Fibroblast of mammary gland (primary cell): Measurements from ENCODE around the gene DAB2IP.
"Not testable (repeated sequence)": the region's sequence is repeated elsewhere in the genome, so short reads cannot be mapped to it uniquely, and the experiment has no call there.

ENCODE experiments used
- DNase-seq: peaks from one replicate; pipeline ENCODE4 v3.0.0-alpha.2; 2010; ENCODE audit warnings: low read depth
- H3K4me3 ChIP-seq: 2 replicates; pipeline ENCODE4 v1.5.1; 2011; ENCODE audit warnings: low read depth, mild to moderate bottlenecking, low read length, moderate library complexity; ENCODE audit not compliant: control insufficient read depth
- TF ChIP-seq, protein P1 (sequence below): conservative IDR thresholded peaks from 2 replicates; pipeline ENCODE4 v1.5.1; 2011; ENCODE audit warnings: low read depth, low read length, inconsistent platforms; ENCODE audit not compliant: control insufficient read depth, insufficient read depth

Gene DAB2IP

DNA sequence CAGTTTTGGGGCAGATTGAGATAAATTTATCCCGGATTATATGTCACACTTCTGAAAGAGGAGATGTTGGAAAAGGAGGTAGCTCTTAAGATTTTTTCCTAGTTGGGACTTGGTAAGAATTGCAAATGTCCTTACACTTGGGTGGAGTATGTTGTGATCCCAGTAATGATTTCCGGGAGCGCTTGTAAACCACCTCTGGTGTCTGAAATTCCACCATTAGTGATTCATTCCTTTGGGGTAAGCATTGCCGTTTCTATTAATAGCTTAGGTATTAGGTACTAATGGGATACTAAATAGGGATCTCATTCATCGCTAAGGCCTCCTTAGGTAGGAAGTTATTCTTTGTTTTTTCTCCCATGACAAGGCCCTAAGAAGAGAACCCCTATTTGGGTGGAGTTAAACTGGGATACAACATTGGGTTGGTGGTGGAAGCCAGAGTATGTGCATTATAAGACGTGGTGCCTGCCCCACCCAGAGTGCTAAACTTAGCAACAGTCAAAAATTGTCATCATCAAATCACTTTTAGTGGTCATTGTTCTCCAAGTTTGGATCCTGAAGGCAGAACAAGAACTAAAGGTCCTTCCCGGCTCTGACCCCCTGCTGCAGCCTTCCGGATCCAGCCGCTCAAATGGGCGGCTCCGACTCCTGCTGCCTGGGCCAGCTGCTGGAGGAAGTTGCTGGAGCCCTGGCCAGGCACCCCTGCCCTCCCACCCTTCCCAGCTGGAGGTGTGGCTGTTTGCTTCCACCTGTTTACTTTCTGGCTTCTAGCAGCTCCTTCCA, 31.7 kb upstream of the DAB2IP start:
- H3K4me3 ChIP-seq: no peak overlapping the region
- DNase-seq: no peak
- TF ChIP-seq, protein P1, sequence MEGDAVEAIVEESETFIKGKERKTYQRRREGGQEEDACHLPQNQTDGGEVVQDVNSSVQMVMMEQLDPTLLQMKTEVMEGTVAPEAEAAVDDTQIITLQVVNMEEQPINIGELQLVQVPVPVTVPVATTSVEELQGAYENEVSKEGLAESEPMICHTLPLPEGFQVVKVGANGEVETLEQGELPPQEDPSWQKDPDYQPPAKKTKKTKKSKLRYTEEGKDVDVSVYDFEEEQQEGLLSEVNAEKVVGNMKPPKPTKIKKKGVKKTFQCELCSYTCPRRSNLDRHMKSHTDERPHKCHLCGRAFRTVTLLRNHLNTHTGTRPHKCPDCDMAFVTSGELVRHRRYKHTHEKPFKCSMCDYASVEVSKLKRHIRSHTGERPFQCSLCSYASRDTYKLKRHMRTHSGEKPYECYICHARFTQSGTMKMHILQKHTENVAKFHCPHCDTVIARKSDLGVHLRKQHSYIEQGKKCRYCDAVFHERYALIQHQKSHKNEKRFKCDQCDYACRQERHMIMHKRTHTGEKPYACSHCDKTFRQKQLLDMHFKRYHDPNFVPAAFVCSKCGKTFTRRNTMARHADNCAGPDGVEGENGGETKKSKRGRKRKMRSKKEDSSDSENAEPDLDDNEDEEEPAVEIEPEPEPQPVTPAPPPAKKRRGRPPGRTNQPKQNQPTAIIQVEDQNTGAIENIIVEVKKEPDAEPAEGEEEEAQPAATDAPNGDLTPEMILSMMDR: no peak

DNA sequence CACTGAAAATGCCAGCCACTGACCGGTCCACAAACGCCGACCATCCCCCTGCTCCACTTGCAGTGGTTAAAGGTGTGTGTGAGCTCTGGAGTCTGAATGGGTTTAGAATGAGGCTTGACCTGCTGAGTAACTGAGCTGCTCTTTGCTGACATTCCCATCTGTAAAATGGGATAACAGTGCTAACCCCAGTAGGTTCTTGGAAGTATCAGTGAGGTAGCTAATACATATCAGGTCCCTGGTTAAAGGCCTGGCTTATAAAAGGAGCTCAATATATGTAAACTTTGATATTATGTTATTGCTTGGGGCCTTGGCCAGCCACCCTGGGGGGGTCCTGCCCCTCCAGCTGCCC, 31.1 kb upstream of the DAB2IP start:
- TF ChIP-seq, protein P1: no peak
- no peak for DNase-seq
- no peak overlapping the region for H3K4me3 ChIP-seq

DNA sequence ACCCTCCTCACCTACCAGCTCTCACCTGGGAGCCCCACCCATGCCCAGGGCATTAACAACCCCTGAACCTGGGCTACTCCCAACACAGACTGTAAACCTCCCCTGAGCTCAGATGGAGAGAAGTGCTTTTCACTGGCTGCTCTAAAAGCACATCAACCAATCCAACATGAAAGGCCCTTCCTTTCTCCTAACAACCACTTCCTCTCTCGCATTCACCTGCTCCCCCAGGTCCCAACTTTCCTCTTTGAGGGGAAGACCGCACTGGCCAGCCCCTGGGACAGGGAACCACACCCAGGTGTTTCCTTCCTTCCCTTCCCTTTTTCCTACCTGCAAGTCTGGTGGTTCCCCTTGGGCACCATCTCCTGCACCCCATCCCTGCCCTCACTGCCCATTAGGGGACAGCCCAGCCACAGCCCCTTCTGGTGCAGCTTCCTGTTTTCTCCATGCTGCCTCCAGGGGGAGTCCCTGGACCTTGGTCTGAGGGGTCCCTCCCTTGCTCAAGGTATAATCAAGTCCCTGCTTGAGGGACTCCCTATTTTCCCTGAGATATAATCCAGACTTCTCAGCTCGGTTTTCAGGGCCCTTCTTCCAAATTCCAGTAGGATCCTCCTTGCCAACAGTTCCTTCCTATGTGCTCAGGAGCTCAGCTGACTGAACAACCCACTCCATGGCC, 30.5 kb upstream of the DAB2IP start:
- peak; percentile 22 for DNase-seq
- TF ChIP-seq, protein P1: peak; percentile 47
- no peak overlapping the region for H3K4me3 ChIP-seq

DNA sequence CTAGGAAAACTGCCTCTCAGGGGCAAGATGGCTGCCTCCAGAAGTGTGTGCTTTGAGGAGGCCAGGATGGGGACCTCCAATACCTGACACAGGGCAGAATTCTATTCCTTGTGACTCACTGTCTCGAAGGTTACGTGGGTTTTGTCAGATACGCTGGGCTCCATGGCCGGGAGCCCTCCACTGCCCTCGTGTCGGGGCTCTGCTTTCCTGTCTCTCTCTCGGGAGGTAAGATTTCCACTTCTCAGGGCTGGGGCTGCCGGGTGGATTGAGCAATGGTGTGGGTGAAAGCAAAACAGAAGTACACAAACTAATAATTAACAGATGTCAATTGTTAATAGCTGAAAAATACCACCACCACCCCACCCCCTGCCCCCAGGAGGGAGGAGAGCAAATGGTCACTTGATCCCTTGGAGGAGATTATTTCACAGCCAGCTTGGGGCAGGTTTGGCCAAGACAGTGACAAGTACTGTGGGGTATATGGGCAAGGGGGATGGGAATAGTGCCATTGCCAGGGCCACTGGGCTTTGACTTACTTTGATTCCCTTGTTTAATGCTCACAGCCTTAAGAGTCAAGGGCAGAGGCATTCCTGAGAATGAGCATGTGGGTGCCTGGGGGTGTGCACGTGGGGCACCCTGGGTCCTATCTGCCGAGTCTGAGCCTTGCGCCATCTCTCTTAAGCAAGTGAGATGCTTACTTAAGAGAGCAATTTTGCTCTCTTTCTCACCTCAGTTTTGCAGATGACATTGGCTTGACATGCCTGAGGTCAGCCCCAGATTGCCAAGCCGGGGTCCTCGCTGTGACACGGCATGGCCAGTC, 28.8 kb upstream of the DAB2IP start:
- H3K4me3 ChIP-seq: no peak overlapping the region
- peak; percentile 50 for DNase-seq
- TF ChIP-seq, protein P1: no peak

DNA sequence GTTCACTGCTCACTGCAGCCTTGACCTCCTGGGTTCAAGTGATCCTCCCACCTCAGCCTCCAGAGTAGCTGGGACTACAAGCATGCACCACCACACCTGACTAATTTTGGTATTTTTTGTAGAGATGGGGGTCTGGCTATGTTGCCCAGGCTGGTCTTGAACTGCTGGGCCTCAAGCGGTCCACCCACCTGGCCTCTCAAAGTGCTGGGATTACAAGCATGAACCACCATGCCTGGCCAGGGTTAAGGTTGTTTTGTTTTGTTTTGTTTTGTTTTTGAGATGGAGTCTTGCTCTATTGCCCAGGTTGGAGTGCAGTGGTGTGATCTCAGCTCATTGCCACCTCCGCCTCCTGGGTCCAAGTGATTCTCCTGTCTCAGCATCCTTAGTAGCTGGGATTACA, 28.0 kb upstream of the DAB2IP start:
- H3K4me3 ChIP-seq, DNase-seq: not testable (repeated sequence)

DNA sequence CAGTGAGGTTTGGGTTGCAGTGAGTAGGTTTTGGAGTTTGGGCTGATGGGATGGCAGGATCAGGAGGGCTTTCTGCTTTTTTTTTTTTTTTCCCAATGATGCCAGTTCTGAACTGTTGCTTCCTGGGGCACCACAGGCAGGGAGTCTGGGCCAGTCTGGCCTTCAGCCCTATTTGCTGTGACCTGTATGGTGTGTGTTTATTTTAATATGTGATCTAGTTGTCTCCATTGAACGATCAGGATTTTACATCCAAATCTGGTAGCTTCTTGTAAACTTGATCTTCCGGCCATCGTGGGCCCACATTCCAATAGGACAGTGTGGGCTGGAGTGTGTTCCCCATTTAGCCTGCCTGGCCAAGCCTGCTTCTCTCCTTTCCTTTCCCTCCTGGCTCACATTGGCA, 25.8 kb upstream of the DAB2IP start:
- no peak overlapping the region for H3K4me3 ChIP-seq
- no peak for DNase-seq
- TF ChIP-seq, protein P1: no peak

DNA sequence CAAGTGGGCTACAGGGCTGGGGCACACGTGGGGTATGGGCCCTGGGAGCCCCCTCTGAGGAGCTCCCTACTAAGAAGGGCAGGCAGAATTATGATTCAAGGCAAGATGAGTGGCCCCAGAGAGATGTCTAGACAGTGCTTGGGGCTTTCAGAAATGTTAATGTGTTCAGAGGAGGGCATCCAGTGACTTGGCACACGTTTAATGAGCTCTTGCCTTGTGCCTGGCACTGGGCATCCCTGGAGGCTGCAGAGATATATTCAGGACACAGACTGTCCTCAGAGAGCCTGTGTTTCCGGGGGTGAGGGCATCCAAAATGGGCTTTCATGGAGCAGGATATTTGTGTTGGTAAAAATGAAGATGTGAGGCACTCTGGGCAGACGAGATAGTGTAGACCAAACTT, 25.4 kb upstream of the DAB2IP start:
- TF ChIP-seq, protein P1: no peak
- no peak overlapping the region for H3K4me3 ChIP-seq
- no peak for DNase-seq
